HCT116 (cell line): ENCODE measurements around the gene XRN2. TPM values are rescaled to one million over a fixed set of nuclear protein-coding genes. Genes with fewer than 3 reads are reported as not detected.

Source experiments
- ATAC-seq: fragments of 200-7000 bp; cut with Tn5 transposase; 2 replicates; pipeline ENCODE4 v1.9.1; 2020; ENCODE audit warnings: mild to moderate bottlenecking, moderate library complexity
- BruUV-seq: library from RNA; stranded (reverse); fragments of 400-500 nt; replicated peaks from 2 replicates; lab custom pipeline; 2021; lab: Mats Ljungman, UMichigan
- CTCF ChIA-PET: fragments of 300-600 bp; sonication (Branson Sonifier 250); formaldehyde crosslinking; loops from one replicate; lab custom pipeline; 2021; ENCODE audit warnings: antibody characterized with exemption; lab: Charles Lee
- POLR2A ChIA-PET: fragments of 300-600, 350-600 bp; sonication (Branson Sonifier 250); formaldehyde crosslinking; loops from one replicate; lab custom pipeline; 2021; ENCODE audit warnings: antibody characterized with exemption; lab: Charles Lee
- RAD21 ChIA-PET, 2 experiments: fragments of 300-600 bp; sonication (Branson Sonifier 250); formaldehyde crosslinking; loops; one replicate each; lab custom pipeline; 2023; ENCODE audit warnings: low total read pairs in 2 of 2; ENCODE audit not compliant: uncharacterized antibody in 2 of 2, unreplicated experiment in 2 of 2, low non-redundant PET in 1 of 2; lab: Charles Lee
- DNase-seq: peaks from one replicate; pipeline ENCODE4 v3.0.0-alpha.2; 2010; ENCODE audit warnings: low read depth, low spot score
- H2AFZ ChIP-seq: fragments of 200-600 bp; shearing (Covaris generic), sonication (generic); 2 replicates; pipeline ENCODE4 v1.6.1; 2017; ENCODE audit warnings: low read depth, mixed run types, mixed read lengths, antibody characterized with exemption, low read length; ENCODE audit not compliant: poor library complexity, severe bottlenecking
- H3K27ac ChIP-seq: 2 replicates; pipeline ENCODE4 v1.5.1; 2012; ENCODE audit warnings: low read depth, low read length
- H3K27me3 ChIP-seq: fragments of 200-600 bp; sonication (generic); 2 replicates; pipeline ENCODE4 v1.6.1; 2016; ENCODE audit warnings: mixed run types, low read length, mixed read lengths; ENCODE audit not compliant: insufficient read depth
- H3K36me3 ChIP-seq, 2 experiments: fragments of 200-500 bp in 1 of 2; fragments of 200-600 bp in 1 of 2; sonication (Bioruptor generic) in 1 of 2; sonication (generic) in 1 of 2; 2 replicates each; pipeline versions ENCODE4 v1.5.1 to v1.6.1; 2014 to 2016; ENCODE audit warnings: low read length in 2 of 2, inconsistent platforms in 1 of 2, mixed read lengths in 1 of 2, mixed run types in 1 of 2; ENCODE audit not compliant: insufficient read depth in 2 of 2, control insufficient read depth in 1 of 2
- H3K4me1 ChIP-seq, 2 experiments: fragments of 200-600 bp in 1 of 2; sonication (generic) in 1 of 2; 2 replicates each; pipeline versions ENCODE4 v1.5.1 to v1.6.1; 2012 to 2017; ENCODE audit warnings: low read length in 2 of 2, inconsistent platforms in 1 of 2, mild to moderate bottlenecking in 1 of 2, mixed read lengths in 1 of 2, mixed run types in 1 of 2, moderate library complexity in 1 of 2; ENCODE audit not compliant: insufficient read depth in 2 of 2, control insufficient read depth in 1 of 2
- H3K4me2 ChIP-seq: fragments of 200-600 bp; sonication (generic); 2 replicates; pipeline ENCODE4 v1.6.1; 2017; ENCODE audit warnings: mixed run types, low read length, mixed read lengths
- H3K4me3 ChIP-seq, 2 experiments: fragments of 200-600 bp in 1 of 2; sonication (generic) in 1 of 2; replicated peaks in 1 of 2; 2 replicates each; pipeline ENCODE4 v1.5.1; 2011 to 2016; ENCODE audit warnings: low read length in 2 of 2, control low read depth in 1 of 2, low read depth in 1 of 2, mild to moderate bottlenecking in 1 of 2, mixed read lengths in 1 of 2, mixed run types in 1 of 2
- H3K79me2 ChIP-seq: fragments of 200-600 bp; sonication (generic); 2 replicates; pipeline ENCODE4 v1.6.1; 2017; ENCODE audit warnings: mild to moderate bottlenecking, mixed run types, low read length, moderate library complexity, mixed read lengths; ENCODE audit not compliant: insufficient read depth
- H3K9ac ChIP-seq: fragments of 200-600 bp; sonication (generic); 2 replicates; pipeline ENCODE4 v1.6.1; 2016; ENCODE audit warnings: low read length, mixed read lengths
- H3K9me2 ChIP-seq: fragments of 200-600 bp; sonication (generic), shearing (Covaris generic); 2 replicates; pipeline ENCODE4 v1.6.1; 2017; ENCODE audit warnings: mixed run types, mild to moderate bottlenecking, moderate library complexity; ENCODE audit not compliant: insufficient read depth
- H3K9me3 ChIP-seq, 2 experiments: fragments of 200-500 bp in 1 of 2; fragments of 200-600 bp in 1 of 2; sonication (Bioruptor generic) in 1 of 2; sonication (generic) in 1 of 2; 2 replicates each; pipeline ENCODE4 v1.6.1; 2014 to 2017; ENCODE audit warnings: low read length in 2 of 2, mixed read lengths in 2 of 2, inconsistent platforms in 1 of 2, low read depth in 1 of 2, mild to moderate bottlenecking in 1 of 2, mixed run types in 1 of 2, moderate library complexity in 1 of 2; ENCODE audit not compliant: control insufficient read depth in 1 of 2, insufficient read depth in 1 of 2
- H4K20me1 ChIP-seq: fragments of 200-600 bp; sonication (generic), shearing (Covaris generic); 2 replicates; pipeline ENCODE4 v1.6.1; 2017; ENCODE audit warnings: mixed run types, mild to moderate bottlenecking, moderate library complexity; ENCODE audit not compliant: insufficient read depth
- EGR1 ChIP-seq: IDR thresholded peaks from 2 replicates; pipeline ENCODE4 v1.6.1; 2012; ENCODE audit warnings: low read depth
- FOSL1 ChIP-seq: IDR thresholded peaks from 2 replicates; pipeline ENCODE4 v1.6.1; 2012; ENCODE audit warnings: low read depth
- JUND ChIP-seq: IDR thresholded peaks from 2 replicates; pipeline ENCODE4 v1.6.1; 2012
- RAD21 ChIP-seq: IDR thresholded peaks from 2 replicates; pipeline ENCODE4 v1.6.1; 2012; ENCODE audit warnings: low read depth, mild to moderate bottlenecking
- TCF7L2 ChIP-seq: IDR thresholded peaks from 2 replicates; pipeline ENCODE4 v1.7.0; 2011; ENCODE audit warnings: borderline replicate concordance, inconsistent platforms; ENCODE audit not compliant: insufficient read depth, insufficient read length; ENCODE audit errors: extremely low read depth
- intact Hi-C: fragments of 100-400 bp; cut with micrococcal nuclease; formaldehyde crosslinking; loops from 2 replicates; pipeline ENCODE4 v1.10.0; 2022
- total RNA-seq: library from RNA; stranded (reverse); gene quantifications from one replicate; pipeline ENCODE4 v1.2.1, GENCODE V29; 2021; ENCODE audit not compliant: unreplicated experiment
- TF ChIP-seq, protein P1 (sequence below): IDR thresholded peaks from 2 replicates; pipeline ENCODE4 v1.6.1; 2012; ENCODE audit warnings: low read depth
- TF ChIP-seq, protein P2 (sequence below): IDR thresholded peaks from 2 replicates; pipeline ENCODE4 v1.6.1; 2012

The XRN2 gene
- total RNA-seq, 1 experiment from 2014 or later: 101 TPM

- H3K4me1 ChIP-seq: no peaks in the 10 kb centered on the region
- no peaks in the 10 kb centered on the region for H3K9me3 ChIP-seq
- H2AFZ ChIP-seq: no peak overlapping the region
- TF ChIP-seq, protein P1, sequence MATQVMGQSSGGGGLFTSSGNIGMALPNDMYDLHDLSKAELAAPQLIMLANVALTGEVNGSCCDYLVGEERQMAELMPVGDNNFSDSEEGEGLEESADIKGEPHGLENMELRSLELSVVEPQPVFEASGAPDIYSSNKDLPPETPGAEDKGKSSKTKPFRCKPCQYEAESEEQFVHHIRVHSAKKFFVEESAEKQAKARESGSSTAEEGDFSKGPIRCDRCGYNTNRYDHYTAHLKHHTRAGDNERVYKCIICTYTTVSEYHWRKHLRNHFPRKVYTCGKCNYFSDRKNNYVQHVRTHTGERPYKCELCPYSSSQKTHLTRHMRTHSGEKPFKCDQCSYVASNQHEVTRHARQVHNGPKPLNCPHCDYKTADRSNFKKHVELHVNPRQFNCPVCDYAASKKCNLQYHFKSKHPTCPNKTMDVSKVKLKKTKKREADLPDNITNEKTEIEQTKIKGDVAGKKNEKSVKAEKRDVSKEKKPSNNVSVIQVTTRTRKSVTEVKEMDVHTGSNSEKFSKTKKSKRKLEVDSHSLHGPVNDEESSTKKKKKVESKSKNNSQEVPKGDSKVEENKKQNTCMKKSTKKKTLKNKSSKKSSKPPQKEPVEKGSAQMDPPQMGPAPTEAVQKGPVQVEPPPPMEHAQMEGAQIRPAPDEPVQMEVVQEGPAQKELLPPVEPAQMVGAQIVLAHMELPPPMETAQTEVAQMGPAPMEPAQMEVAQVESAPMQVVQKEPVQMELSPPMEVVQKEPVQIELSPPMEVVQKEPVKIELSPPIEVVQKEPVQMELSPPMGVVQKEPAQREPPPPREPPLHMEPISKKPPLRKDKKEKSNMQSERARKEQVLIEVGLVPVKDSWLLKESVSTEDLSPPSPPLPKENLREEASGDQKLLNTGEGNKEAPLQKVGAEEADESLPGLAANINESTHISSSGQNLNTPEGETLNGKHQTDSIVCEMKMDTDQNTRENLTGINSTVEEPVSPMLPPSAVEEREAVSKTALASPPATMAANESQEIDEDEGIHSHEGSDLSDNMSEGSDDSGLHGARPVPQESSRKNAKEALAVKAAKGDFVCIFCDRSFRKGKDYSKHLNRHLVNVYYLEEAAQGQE: no peak
- TF ChIP-seq, protein P2, sequence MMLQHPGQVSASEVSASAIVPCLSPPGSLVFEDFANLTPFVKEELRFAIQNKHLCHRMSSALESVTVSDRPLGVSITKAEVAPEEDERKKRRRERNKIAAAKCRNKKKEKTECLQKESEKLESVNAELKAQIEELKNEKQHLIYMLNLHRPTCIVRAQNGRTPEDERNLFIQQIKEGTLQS: no peak
- no peak for TF ChIP-seq FOSL1
- no peak for TF ChIP-seq RAD21
- no peak for TF ChIP-seq EGR1
- no peak for TF ChIP-seq TCF7L2
- no peak for TF ChIP-seq JUND
- H3K4me2 ChIP-seq: no peak overlapping the region
- H3K27ac ChIP-seq: no peak overlapping the region
- ChIA-PET CTCF (no interaction called here), RAD21 (no interaction called here), POLR2A (no interaction called here)
- H3K36me3 ChIP-seq: no peaks in the 10 kb centered on the region
- ATAC-seq (no peak), DNase-seq (no peak)
- H3K79me2 ChIP-seq: no peaks in the 10 kb centered on the region
- H3K27me3 ChIP-seq: peaks cover 28% of the 10 kb centered on the region
- H3K9ac ChIP-seq: no peak overlapping the region
- intact Hi-C loops: no loop called here
- H3K4me3 ChIP-seq: no peak overlapping the region
- H4K20me1 ChIP-seq: no peaks in the 10 kb centered on the region
- H3K9me2 ChIP-seq: no peaks in the 10 kb centered on the region
- BruUV-seq: no TSS peak
Measured at GRCh38 chr20:21396599-21397340, 93.6 kb downstream of the XRN2 start.
